Stimulated activated CD8-positive, alpha-beta memory T cell treated with anti-CD3 and anti-CD28 coated beads, Interleukin-7, amount 100 ng/mL, for 48 hours (primary cell): Measurements from ENCODE around the gene LDLRAD4.
A peak's percentile ranks its signal among the peaks of the same experiment; 100 is the strongest.

Source experiments
- DNase-seq, 2 donors: peaks; one replicate each; pipeline ENCODE4 v3.0.0-alpha.2; 2020; ENCODE audit warnings: low read depth in 1 of 2; ENCODE audit errors: extremely low read depth in 1 of 2

Gene LDLRAD4

GRCh38 chr18:13440277-13441248 is 222.0 kb downstream of the LDLRAD4 start:
- DNase-seq, result no peak

DNA sequence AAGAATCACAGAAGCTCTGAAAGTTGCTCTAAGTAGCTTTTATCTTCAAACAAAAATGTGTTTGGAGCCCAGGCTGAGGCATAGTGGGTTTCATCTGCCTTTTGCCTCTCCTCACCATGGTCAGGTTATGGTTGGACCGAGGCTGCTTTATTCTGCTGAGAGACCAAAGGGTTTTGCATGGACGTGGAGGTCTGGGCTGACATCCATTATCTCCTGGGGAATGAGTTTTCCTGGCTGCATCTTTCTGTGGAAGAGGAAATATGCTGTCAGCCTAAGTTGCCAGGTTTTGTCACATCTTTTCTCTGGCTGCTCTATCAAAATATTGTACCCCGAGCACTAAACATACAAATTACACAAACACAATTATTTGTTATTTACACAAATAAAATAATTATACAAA is 223.2 kb downstream of the LDLRAD4 start:
- DNase-seq, result no peak

DNA sequence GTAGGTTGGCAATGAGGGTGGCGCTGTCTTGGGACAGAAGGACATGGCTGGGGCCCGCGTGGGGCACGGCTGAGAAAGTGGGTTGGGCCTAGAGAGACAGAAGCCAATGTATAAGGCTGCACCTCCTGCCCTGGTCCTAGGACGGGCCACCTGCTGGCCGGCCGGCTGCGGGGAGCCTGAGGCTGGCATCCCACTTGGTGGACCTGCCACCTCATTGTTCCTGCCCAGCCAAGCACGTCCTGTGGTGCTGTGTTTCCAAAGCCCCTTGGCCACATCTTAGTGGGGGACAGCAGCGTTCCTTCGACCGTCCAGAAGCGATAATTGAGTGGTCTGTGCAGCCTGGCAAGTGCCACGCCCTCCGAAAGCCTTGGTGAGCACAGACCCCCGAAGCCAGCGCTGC is 223.9 kb downstream of the LDLRAD4 start:
- no peak for DNase-seq

GRCh38 chr18:13443552-13443951 is 225.0 kb downstream of the LDLRAD4 start:
- DNase-seq, result no peak

DNA sequence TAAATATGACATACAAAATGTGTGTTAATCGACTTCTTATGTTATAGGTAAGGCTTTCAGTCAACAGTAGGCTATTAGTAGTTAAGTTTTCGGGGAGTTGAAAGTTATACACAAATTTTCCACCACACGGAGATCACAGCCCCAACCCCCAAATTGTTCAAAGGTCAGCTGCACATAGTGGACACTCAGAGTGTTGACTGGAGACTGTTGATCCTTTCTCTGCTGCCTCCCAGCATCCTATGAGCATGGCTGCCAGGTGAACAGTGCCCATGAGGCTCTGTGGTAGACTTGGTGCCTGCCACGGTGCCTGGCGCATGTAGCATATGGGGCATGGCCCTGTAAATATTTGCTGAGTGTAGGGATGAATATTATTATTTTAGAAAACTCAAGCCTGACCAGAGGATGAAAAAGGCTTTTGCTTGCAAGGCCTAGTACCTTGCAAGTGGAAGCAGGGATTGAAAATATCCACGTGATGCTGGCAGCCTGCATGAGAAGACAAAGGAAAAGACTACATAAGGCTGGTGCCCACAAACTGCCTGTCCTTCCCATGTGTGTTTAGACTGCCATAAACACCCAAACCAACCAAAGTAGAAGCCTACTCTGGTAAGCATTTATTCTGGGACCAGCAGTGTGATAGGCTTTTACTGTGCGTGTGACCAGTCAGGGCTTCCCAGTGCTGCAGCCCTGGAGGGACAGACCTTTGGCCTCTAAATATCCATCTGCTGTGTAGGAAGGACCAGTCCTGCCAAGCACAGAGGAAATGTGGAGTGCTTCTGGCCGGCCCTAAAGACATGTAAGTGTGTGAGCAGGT is 226.1 kb downstream of the LDLRAD4 start:
- no peak for DNase-seq

DNA sequence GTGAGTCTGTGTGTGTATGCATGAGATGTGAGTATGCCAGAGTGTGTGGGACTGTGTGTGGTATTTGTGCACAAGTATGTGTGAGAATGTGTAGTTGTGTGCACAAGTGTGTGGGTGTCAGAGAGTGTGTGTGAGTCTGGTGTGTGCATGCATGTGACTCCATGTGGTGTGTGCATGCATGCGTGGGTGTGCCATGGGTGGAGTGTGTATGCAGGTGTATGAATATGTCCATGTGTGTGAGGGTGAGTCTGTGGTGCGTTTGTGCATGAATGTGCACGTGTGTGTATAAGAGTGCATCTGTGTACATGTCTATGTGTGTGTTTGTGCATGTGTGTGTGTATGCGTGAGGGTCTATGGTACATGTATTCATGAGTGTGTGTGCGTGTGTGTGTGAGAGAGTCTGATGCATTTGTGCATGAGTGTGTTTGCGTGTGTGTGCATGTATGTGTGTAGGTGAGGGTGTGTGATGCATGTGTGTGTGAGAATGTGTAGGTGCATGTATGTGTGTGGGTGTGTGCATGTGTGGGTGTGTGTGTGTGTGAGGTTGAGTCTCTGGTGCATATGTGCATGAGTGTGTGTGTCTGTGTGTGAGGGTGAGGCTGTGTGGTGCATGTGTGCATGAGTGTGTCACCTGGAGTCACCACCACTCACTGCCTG is 226.8 kb downstream of the LDLRAD4 start:
- DNase-seq, result no peak

GRCh38 chr18:13446024-13446423 is 227.5 kb downstream of the LDLRAD4 start:
- DNase-seq, result no peak

DNA sequence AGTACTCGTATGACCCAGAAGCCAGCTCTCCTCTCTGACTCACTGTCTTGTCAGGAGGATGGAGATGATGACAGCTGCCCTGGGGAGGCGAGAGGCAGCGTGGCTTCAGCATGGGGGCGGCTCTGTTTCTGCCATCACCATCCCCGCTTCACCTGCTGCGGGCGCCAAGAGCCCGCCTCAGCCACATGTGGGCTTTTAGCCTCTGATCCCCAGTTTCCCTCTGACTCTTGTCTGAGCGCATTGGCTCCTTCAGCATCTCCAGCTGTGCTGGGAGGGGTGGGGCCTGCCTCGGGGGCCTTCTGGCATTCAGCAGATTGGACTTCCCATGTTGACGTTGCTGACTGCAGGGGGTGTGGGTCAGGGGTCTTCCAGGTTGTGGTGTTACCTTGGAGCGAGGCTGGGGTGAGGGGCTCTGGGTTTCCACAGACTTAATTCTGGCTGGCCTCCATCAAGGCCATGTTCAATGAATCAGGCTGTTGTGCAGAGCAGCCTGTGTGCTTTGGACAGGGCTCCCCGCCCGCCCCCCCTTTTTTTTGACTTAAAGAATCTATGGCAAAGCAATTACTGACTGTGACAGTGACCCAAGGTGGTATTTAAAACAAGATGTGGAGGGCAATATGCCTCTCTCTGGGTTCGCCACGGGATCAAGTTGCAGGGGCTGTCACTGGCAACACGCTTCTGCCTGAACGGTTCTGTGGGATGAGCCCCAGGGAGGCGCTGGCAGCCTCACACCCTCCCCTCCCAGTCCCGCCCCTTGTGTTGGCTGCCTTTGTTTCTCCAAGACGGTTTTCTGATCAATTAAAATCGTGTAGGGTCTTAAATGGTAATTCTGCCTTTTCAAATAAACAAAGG is 228.3 kb downstream of the LDLRAD4 start:
- peak; percentile 41 to 69 for DNase-seq

DNA sequence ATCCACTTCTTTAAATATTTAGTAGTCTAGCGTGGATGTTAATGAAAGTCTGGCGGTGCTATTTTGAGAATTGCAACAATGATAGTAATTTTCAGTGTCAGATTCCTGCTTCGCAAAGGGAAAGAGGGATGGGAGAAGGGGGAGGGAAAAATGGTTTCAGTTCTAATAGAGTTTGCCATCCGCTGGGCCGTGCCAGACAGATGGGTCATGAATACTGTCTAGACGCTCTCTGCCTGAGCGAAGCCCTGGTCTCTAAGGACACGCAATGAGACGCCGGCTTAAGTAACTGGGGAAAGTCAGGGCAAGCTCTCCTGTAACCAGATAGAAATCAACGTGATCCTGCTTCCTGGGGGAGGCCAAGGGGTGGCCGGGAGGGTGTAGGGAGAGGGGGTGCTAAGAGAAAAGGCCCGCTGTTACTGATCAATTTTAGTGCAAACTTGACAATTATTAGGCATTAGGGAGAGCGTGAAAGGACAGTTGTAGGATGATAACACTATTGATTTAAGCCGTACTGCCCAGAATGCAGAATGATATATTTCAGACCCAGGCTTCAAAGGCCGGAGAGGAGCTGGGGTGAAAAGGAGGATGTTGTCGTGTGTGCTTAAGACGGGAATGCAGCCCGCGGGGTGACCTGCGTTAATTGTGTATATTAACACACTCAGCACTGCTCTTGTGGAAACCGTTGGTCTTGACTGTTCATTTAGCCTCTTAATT is 229.2 kb downstream of the LDLRAD4 start:
- no peak for DNase-seq

DNA sequence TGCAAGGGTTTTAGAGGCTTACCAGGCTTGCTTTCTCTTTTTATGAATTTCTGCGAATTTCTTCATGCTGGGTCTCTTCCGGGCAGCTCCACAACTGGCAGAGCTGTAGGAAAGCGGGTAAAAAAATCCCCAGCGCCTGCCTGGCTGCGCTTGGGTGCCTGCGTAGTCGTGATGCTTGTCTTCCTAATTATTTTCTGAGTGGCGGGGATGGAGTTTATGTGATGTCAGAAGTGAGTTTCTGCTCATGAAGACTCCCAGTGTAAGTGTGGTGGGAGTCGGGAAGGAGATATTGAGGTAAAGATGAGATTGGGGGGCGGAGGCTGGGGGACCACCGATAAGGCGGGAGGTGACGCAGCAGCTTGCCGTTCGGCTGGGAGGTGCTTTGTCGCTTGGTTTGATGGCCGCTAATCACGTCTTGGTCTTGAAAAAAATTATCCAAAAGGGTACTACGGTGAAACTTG is 229.8 kb downstream of the LDLRAD4 start:
- DNase-seq, result no peak

DNA sequence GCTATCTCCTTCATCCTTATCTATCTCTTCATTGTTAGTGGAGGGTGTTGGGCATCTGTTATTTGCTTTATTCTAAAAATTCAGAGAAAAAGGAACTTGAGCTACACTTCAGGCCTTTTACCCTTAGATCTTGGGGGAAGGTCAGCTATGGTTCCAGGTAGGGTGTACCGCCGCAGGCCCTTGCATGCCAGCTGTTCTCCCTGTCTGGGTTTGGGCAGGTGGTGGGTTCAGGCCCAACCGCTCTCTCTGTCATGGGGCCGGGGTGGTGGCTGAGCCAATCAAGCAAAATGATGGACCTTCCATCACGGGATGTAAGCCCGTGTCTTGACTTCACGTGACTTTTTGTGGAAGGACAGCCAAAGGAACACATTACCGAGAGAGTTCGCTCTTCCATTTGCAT is 231.1 kb downstream of the LDLRAD4 start:
- no peak for DNase-seq

DNA sequence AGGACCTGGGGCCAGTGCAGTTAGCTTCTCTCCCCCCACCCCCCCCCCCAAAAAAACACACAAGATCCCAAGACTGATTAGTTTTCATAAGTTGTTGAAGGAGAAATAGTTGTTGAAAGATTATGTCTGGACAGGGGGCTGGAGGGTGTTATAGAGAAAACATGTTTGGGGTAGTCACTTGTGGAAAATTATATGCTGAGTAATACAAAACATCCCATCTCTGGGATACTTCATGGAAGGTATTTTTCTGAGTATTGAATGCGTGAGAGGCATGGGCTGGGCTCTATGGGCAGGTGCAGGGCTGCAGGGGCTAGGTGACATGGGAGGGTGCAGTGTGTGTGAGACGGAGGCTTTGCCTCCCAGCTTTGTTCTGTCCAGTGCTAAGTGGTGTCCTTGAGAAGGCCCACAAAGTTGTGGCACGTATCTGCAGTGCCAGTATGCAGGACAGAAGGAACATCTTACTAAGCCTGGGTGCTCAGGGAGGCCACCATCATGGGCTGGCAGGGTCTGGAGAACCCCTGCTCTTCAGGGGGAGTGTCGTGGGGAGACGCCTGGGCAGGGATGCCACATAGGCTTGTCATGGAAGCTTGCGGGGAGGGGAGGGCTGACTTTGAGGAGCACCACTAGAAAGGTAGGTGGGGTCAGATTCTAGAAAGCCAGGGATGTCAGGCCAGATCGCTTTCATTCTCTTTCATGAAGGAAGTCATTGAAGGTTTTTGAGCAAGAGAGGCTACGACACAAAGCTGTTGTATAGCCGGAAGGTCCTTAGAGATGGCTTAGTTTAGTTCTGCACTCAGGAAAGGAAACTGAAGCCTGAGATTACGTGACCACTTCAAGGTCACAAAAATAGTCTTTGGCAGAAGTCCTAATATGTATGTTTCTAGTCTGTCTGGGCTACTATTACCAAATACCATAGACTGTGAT is 232.0 kb downstream of the LDLRAD4 start:
- DNase-seq, result no peak

GRCh38 chr18:13451213-13451540 is 232.6 kb downstream of the LDLRAD4 start:
- no peak for DNase-seq

DNA sequence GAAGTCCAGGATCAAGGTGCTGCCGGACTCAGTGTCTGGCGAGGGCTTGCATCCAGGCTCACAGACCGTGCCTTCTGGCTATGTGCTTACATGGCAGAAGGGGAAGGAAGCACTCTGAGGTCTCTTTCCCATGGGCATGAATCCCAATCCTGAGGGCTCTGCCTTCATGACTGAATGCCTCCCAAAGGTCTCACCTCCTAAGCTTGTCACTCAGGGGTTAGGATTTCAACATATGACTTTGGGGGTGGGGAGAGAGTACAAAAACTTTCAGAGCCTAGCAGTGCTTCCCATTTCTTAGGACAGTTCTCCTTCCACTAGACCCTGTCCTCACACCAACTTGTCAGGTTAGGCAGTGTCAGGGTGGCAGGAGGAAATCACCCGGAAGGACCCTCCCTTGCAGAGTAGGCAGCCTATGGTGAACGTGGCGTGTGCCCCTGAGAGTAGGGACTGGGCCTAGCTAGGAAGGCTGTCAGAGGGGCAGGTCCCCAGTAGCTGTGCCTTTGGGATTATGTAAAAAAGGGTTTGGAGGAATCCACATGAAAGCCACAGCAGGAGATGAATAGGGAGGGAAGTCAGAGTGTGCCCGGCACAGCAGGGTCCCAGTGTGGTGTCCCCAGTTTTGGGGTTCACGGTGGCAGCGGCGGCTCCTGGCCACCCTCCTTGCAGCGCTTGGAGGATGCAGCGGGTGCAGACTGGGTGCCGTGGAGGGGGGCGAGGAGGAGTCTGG is 233.3 kb downstream of the LDLRAD4 start:
- DNase-seq, result no peak

GRCh38 chr18:13452388-13452811 is 233.8 kb downstream of the LDLRAD4 start:
- DNase-seq, result no peak

GRCh38 chr18:13452871-13453680 is 234.5 kb downstream of the LDLRAD4 start:
- no peak for DNase-seq

DNA sequence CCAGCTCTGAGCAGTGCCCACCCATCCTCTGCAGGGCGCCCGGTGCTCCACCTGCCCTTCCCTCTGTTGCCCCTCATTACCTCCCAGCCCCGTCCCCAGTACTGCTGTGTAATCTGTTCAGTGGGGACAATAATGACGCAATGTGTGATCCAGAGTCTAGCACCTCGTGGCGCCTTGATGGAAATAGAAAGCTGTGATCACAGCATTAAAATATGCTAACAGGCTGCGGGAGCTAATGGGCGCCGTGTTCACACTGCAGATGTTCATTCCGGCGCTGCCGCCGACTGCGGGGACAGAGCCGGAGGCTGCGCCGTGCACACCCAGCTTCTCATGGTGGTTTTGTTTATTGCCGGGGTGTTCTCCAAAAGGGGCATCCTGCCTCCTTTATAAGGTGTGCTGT is 235.2 kb downstream of the LDLRAD4 start:
- DNase-seq, result no peak
